GM12872 (cell line): ENCODE results near the gene GFRA1.

Experiments used
- CTCF ChIP-seq: IDR thresholded peaks from 3 replicates; pipeline ENCODE4 v1.5.1; 2011; ENCODE audit warnings: low read depth, mild to moderate bottlenecking, low read length, moderate library complexity; ENCODE audit not compliant: insufficient read depth

The GFRA1 gene

GRCh38 chr10:116124777-116125176 is 148.2 kb downstream of the GFRA1 start:
- no peak for TF ChIP-seq CTCF

GRCh38 chr10:116122664-116123063 is 150.3 kb downstream of the GFRA1 start:
- TF ChIP-seq CTCF, result no peak

GRCh38 chr10:116121640-116122525 is 151.1 kb downstream of the GFRA1 start:
- no peak for TF ChIP-seq CTCF

- TF ChIP-seq CTCF, result peak; percentile 37; the same call in 2 of the 3 replicates
Measured at GRCh38 chr10:116120688-116121455, 152.1 kb downstream of the GFRA1 start.

- TF ChIP-seq CTCF, result no peak
Measured at GRCh38 chr10:116118847-116119246, 154.2 kb downstream of the GFRA1 start.

GRCh38 chr10:116115797-116116196 is 157.2 kb downstream of the GFRA1 start:
- no peak for TF ChIP-seq CTCF

GRCh38 chr10:116115036-116115641 is 157.9 kb downstream of the GFRA1 start:
- TF ChIP-seq CTCF, result no peak
